Aorta (tissue), 5 donors: Measurements from ENCODE around the gene PYGL. TPM values are rescaled to one million over a fixed set of nuclear protein-coding genes. Genes with fewer than 3 reads are reported as not detected.
"Not testable (repeated sequence)": the region's sequence is repeated elsewhere in the genome, so short reads cannot be mapped to it uniquely, and the experiment has no call there.

Source experiments
- ATAC-seq: fragments of 200-7000 bp; cut with Tn5 transposase; one replicate; pipeline ENCODE4 v1.9.1; 2022; ENCODE audit warnings: moderate library complexity; ENCODE audit not compliant: low FRiP score
- DNase-seq, 2 donors: peaks; one replicate each; pipeline ENCODE4 v3.0.0-alpha.2; 2020
- H3K27ac ChIP-seq, 2 donors: one replicate each; pipeline ENCODE4 v1.5.1; 2013; ENCODE audit warnings: low read length in 2 of 2, mild to moderate bottlenecking in 2 of 2, moderate library complexity in 2 of 2, control low read depth in 1 of 2, inconsistent platforms in 1 of 2, low read depth in 1 of 2
- H3K27me3 ChIP-seq, 2 donors: one replicate each; pipeline ENCODE4 v1.6.1; 2013; ENCODE audit warnings: control low read depth in 1 of 2, low read length in 1 of 2, mild to moderate bottlenecking in 1 of 2, moderate library complexity in 1 of 2; ENCODE audit not compliant: insufficient read depth in 2 of 2, control insufficient read depth in 1 of 2
- H3K36me3 ChIP-seq, 2 donors: one replicate each; pipeline ENCODE4 v1.6.1; 2013; ENCODE audit warnings: control low read depth in 1 of 2, low read length in 1 of 2, mild to moderate bottlenecking in 1 of 2; ENCODE audit not compliant: insufficient read depth in 2 of 2, control insufficient read depth in 1 of 2
- H3K4me1 ChIP-seq, 2 donors: one replicate each; pipeline ENCODE4 v1.6.1; 2013; ENCODE audit warnings: low read length in 2 of 2, control low read depth in 1 of 2, mild to moderate bottlenecking in 1 of 2, moderate library complexity in 1 of 2; ENCODE audit not compliant: insufficient read depth in 2 of 2, control insufficient read depth in 1 of 2
- H3K4me3 ChIP-seq, 2 donors: one replicate each; pipeline ENCODE4 v1.5.1; 2013; ENCODE audit warnings: low read length in 2 of 2, control low read depth in 1 of 2, mild to moderate bottlenecking in 1 of 2
- H3K9me3 ChIP-seq: one replicate; pipeline ENCODE4 v1.6.1; 2013; ENCODE audit warnings: mild to moderate bottlenecking, low read length; ENCODE audit not compliant: control insufficient read depth
- WGBS, 2 donors: extraction: QIAGEN DNeasy Blood & Tissue Kit; methylation state at CpG; one replicate each; pipeline ENCODE4 v1.1.7; 2013; 5-methylcytosine and 5-hydroxymethylcytosine counted together
- intact Hi-C, 2 donors: fragments of 100-400 bp; cut with DNase I; formaldehyde crosslinking; loops; one replicate each; pipeline versions ENCODE4 v1.14.2 to v1.15.0; 2022
- polyA plus RNA-seq, 2 donors: library from polyadenylated mRNA; stranded (reverse); fragments of 200-250 nt; gene quantifications; one replicate each; pipeline ENCODE4 v1.2.3, GENCODE V29; 2013
- total RNA-seq, 2 donors: library from RNA; stranded (reverse); fragmentation: NEBNext Ultra II Directional; extraction: Animal tissue kit (Norgen Biotek cat#: 25700); gene quantifications; one replicate each; pipeline ENCODE4 v1.2.1, GENCODE V29; 2021
- donor health status: healthy with polysubstance abuse.
- donor health status: Bipolar disorder and iron deficiency.
- donor health status: DM: no; HTN: no; CAD: no.
- donor health status: DM: no; HTN: no; CAD: no.
- donor health status: DM: yes; HTN: yes; CAD: no.

PYGL gene
- total and polyA plus RNA-seq, 4 donors = 18.4 to 78.6 (median 37.1) TPM

DNA sequence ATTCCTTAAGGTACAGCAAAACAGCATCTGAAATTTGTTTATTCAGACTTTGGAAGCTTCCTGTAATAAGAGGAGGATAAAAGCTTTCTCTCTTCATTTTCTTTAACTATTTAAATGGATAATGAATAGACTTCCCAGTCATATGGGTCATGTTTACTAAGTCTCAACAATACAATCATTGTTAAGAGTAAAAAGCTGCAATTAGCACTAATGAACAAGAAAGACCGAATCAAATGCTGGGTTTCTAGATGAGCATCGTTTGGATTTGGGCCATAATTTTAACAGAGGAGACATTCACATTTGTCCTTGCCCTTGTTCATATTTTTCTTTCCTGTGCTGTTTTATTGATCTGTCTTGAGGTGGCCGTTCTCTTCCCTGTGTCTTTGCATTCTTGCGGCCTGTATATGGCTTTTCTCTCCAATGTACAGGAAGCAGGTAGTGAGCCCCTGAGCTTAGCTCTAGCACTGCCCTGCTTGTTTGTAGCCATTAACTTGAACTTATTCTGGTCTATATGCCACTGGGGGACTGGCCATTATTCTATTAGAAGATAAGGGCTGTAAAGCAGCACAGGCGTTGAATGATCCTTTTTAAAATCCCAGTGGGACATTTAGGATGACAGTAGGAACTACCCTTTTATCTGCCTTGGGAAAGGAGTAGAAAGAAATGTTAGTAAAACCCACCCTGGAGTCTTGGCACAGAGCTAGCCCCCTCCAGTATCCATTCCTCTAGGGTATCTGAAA is 37.8 kb downstream of the PYGL start:
- no peaks in the 10 kb centered on the region for H3K4me1 ChIP-seq
- ATAC-seq (no peak), DNase-seq (no peak)
- no peaks in the 10 kb centered on the region for H3K27me3 ChIP-seq
- no peaks in the 10 kb centered on the region for H3K9me3 ChIP-seq
- H3K36me3 ChIP-seq = peaks cover 6 to 9% of the 10 kb centered on the region in 2 donors
- H3K27ac ChIP-seq = no peak overlapping the region
- 74 to 76% methylated on average over 5 of the region's 5 CpGs for WGBS, 2 donors
- H3K4me3 ChIP-seq = no peak overlapping the region
- intact Hi-C loops = no loop called here

DNA sequence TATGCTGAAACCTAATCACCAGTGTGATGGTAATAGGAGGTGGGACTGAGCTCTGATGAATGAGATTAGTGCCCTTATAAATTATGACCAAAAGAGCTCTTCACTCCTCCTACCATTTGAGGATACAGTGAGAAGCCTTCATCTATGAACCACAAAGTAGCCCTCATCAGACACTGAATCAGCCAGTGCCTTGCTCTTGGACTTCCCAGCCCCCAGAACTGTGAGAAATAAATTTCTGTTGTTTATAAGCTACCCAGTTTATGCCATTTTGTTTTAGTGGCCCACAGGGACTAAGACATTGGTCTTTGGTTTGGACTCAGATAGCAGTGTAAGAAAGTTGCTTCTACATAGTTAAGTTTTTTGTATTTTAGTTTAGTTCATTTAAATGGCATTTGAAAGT is 39.6 kb downstream of the PYGL start:
- Histone ChIP-seq H3K9me3 (no peaks in the 10 kb centered on the region), H3K36me3 (peaks cover 1 to 7% of the 10 kb centered on the region in 2 donors), H3K4me1 (no peaks in the 10 kb centered on the region), H3K27me3 (no peaks in the 10 kb centered on the region), H3K4me3 (no peak overlapping the region), H3K27ac (no peak overlapping the region)
- intact Hi-C loops = no loop called here
- no peak for DNase-seq
- ATAC-seq = no peak

DNA sequence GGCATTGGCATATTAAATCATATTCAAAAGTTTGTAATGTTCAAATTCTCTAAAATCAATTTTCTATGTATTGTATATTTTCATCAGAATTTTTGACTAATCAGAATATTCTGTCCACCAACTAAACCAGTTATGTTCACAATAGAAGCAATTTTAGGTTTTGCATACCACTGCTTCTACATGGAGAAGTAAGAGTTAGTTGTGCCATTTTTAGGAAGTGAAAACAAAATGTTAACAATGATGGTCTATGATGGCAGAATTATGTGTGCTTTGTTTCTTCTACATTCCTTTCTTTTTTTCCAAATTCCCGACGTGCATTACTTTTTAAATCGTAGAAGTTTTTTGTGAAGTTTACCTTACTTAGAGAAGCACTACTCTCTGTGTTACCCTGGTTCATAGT is 42.9 kb downstream of the PYGL start:
- intact Hi-C loops = no loop called here
- DNase-seq (no peak), ATAC-seq (no peak)
- no peak overlapping the region for H3K27ac ChIP-seq
- 49 to 59% methylated on average over 3 of the region's 3 CpGs for WGBS, 2 donors
- H3K36me3 ChIP-seq = no peaks in the 10 kb centered on the region
- H3K4me1 ChIP-seq = no peaks in the 10 kb centered on the region
- H3K9me3 ChIP-seq = no peaks in the 10 kb centered on the region
- no peak overlapping the region for H3K4me3 ChIP-seq
- no peaks in the 10 kb centered on the region for H3K27me3 ChIP-seq

GRCh38 chr14:50897658-50898175 is 46.6 kb downstream of the PYGL start:
- no peak for ATAC-seq
- Histone ChIP-seq H3K9me3 (no peaks in the 10 kb centered on the region), H3K4me1 (no peaks in the 10 kb centered on the region), H3K27me3 (no peaks in the 10 kb centered on the region), H3K27ac (no peak overlapping the region), H3K4me3 (no peak overlapping the region), H3K36me3 (no peaks in the 10 kb centered on the region)
- intact Hi-C loops = no loop called here
- 95 to 96% methylated on average over 6 of the region's 6 CpGs for WGBS, 2 donors
- no peak for DNase-seq

DNA sequence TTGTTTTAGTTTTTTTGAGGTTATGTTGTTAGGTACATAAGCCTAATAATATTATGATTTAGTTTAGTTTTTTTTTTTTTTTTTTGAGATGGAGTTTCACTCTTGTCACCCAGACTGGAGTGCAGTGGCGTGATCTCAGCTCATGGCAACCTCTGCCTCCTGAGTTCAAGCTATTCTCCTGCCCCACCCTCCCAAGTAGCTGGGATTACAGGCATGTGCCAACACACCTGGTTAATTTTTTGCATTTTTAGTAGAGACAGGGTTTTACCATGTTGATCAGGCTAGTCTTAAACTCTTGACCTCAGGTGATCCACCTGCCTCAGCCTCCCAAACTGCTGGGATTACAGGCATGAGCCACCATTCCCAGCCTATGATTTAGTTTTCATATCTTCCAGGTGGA is 47.3 kb downstream of the PYGL start:
- H3K9me3 ChIP-seq, H3K36me3 ChIP-seq, ATAC-seq, intact Hi-C loops, H3K27me3 ChIP-seq, DNase-seq, H3K4me3 ChIP-seq, H3K27ac ChIP-seq, H3K4me1 ChIP-seq: not testable (repeated sequence)
- WGBS, 2 donors = 93 to 94% methylated on average over 1 of the region's 1 CpG

GRCh38 chr14:50896421-50896820 is 47.9 kb downstream of the PYGL start:
- H3K27me3 ChIP-seq, H3K36me3 ChIP-seq, intact Hi-C loops, ATAC-seq, H3K4me1 ChIP-seq, H3K4me3 ChIP-seq, H3K9me3 ChIP-seq, DNase-seq, H3K27ac ChIP-seq: not testable (repeated sequence)
- WGBS, 2 donors = 87 to 90% methylated on average over 5 of the region's 7 CpGs

DNA sequence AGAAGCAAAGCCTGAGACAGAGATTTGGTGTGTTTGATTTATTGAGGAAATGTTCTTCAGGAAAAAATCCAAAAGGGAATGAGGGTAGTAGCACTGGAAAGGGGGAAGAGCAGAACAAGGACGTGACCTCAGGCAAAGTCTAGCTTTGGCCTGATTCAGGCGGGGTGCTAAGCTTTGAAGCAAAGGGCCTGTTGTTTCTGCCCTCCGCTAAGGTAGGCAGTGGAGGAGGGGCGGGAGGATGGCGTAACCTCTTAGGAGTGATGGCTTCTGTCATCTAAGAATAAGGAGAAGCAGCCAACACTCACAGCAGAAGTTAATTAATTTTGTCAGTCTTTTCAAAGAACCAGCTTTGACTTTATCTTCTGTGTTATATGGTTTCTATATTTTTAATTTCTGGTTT is 52.0 kb downstream of the PYGL start:
- Histone ChIP-seq H3K27me3 (no peaks in the 10 kb centered on the region), H3K36me3 (no peaks in the 10 kb centered on the region), H3K9me3 (no peaks in the 10 kb centered on the region), H3K27ac (no peak overlapping the region), H3K4me1 (no peaks in the 10 kb centered on the region), H3K4me3 (no peak overlapping the region)
- DNase-seq (no peak), ATAC-seq (no peak)
- WGBS, 2 donors = 80 to 83% methylated on average over 5 of the region's 5 CpGs
- intact Hi-C loops = no loop called here

GRCh38 chr14:50887476-50887875 is 56.8 kb downstream of the PYGL start:
- DNase-seq (no peak), ATAC-seq (no peak)
- H3K27me3 ChIP-seq = no peaks in the 10 kb centered on the region
- H3K36me3 ChIP-seq = peaks cover 0 to 2% of the 10 kb centered on the region in 2 donors
- no peak overlapping the region for H3K4me3 ChIP-seq
- intact Hi-C loops = no loop called here
- no peaks in the 10 kb centered on the region for H3K4me1 ChIP-seq
- no peak overlapping the region for H3K27ac ChIP-seq
- H3K9me3 ChIP-seq = no peaks in the 10 kb centered on the region

DNA sequence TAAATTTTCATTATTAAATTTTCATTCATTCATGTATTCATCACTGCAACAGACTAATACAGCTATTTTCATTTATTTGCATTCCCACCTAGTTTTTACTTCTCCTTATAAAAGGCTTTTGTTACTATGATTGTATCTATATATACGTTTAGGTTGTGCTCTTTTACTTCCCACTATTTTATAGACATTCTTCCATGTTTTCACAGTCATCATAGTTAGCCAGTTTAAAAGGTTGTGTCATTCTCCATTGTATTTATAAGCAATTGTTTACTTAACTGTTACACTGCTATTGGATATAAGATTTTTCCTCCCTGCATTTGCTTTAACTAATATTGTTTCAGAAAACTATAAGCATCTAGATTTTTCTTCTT is 60.5 kb downstream of the PYGL start:
- H3K27ac ChIP-seq = no peak overlapping the region
- DNase-seq (no peak), ATAC-seq (no peak)
- no peaks in the 10 kb centered on the region for H3K4me1 ChIP-seq
- no peaks in the 10 kb centered on the region for H3K9me3 ChIP-seq
- H3K27me3 ChIP-seq = no peaks in the 10 kb centered on the region
- no peak overlapping the region for H3K4me3 ChIP-seq
- intact Hi-C loops = no loop called here
- peaks cover 0 to 2% of the 10 kb centered on the region in 2 donors for H3K36me3 ChIP-seq
- 79% methylated on average over 1 of the region's 1 CpG for WGBS, 2 donors
